Measurements from ENCODE around the gene RABL6.

DNA sequence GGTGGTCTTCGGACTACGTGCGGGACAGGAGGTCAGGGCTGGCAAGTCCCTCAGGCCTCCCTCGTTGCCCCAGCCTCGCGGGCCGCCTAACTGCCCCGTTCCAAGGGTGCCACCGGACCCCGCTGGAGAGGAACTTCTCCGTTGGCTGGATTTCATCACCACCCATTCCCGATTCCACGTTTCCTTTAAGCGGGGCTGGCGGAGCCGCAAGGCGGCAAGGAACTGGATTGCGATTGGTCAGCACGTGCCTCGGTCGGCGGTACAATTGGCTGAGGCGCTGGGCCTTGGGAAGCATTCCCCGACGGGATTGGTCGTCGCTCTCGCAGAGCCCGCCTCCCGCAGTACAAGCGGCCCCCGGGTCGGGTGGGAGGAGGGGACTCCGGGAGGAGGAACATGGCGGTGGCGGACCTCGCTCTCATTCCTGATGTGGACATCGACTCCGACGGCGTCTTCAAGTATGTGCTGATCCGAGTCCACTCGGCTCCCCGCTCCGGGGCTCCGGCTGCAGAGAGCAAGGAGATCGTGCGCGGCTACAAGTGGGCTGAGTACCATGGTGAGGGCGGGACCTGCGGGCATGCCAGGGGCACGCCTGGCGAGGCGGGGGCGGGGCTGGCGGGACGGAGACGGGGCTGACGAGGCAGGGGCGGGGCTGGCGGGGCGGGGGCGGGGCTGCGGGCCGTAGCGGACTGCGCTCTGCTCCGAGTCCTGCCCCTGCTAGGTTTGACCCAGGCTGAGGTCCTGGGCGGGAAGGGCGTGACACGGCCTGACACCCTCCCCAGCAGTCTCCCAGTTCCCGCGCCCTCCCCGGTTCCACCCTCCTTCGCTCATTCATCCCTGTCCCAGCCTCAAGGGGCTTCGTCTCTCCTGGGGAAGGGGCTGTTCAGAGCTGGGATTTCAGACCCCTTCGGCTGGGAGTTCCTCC, 41.6 kb downstream of the RABL6 start, which contains the start of gene PHPT1:
- TF ChIP-seq, protein P1, sequence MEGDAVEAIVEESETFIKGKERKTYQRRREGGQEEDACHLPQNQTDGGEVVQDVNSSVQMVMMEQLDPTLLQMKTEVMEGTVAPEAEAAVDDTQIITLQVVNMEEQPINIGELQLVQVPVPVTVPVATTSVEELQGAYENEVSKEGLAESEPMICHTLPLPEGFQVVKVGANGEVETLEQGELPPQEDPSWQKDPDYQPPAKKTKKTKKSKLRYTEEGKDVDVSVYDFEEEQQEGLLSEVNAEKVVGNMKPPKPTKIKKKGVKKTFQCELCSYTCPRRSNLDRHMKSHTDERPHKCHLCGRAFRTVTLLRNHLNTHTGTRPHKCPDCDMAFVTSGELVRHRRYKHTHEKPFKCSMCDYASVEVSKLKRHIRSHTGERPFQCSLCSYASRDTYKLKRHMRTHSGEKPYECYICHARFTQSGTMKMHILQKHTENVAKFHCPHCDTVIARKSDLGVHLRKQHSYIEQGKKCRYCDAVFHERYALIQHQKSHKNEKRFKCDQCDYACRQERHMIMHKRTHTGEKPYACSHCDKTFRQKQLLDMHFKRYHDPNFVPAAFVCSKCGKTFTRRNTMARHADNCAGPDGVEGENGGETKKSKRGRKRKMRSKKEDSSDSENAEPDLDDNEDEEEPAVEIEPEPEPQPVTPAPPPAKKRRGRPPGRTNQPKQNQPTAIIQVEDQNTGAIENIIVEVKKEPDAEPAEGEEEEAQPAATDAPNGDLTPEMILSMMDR (IDR thresholded peaks at IDR 0.05) = no peak
- TF ChIP-seq EZH2 (IDR thresholded peaks at IDR 0.05) (no peak), EZH2phosphoT487 (IDR thresholded peaks at IDR 0.05) (no peak)

Data from neural progenitor cell (in vitro differentiated cells).